H1 (cell line): ENCODE data around the gene ETV5. TPM values are rescaled to one million over a fixed set of nuclear protein-coding genes. Genes with fewer than 3 reads are reported as not detected.

ENCODE experiments used
- BCL11A ChIP-seq, 2 experiments: IDR thresholded peaks; one replicate each; pipeline ENCODE4 v1.6.1; 2011; ENCODE audit warnings: low read depth in 2 of 2, low read length in 2 of 2, mild to moderate bottlenecking in 2 of 2
- CHD1 ChIP-seq: IDR thresholded peaks from 2 replicates; pipeline ENCODE4 v1.6.1; 2012; ENCODE audit warnings: low read depth, low read length, improper control_type of control experiment
- CREB1 ChIP-seq: IDR thresholded peaks from 2 replicates; pipeline ENCODE4 v1.6.1; 2012; ENCODE audit warnings: inconsistent platforms
- EP300 ChIP-seq, 2 experiments: IDR thresholded peaks; 1 replicate in 1 of 2; 2 replicates in 1 of 2; pipeline ENCODE4 v1.6.1; 2011 to 2012; ENCODE audit warnings: low read depth in 2 of 2, low read length in 2 of 2, mild to moderate bottlenecking in 2 of 2, borderline replicate concordance in 1 of 2, inconsistent platforms in 1 of 2, moderate library complexity in 1 of 2
- EZH2 ChIP-seq: fragments of 200-600 bp; sonication (generic); IDR thresholded peaks from 2 replicates; pipeline ENCODE4 v1.7.1; 2012; ENCODE audit warnings: low read depth, mild to moderate bottlenecking, moderate library complexity, low read length, inconsistent platforms; ENCODE audit not compliant: severe bottlenecking
- MAFK ChIP-seq: IDR thresholded peaks from 2 replicates; pipeline ENCODE4 v1.6.1; 2012; ENCODE audit warnings: low read depth, mild to moderate bottlenecking, improper control_type of control experiment, low read length
- SIRT6 ChIP-seq: IDR thresholded peaks from one replicate; pipeline ENCODE4 v1.7.1; 2012; ENCODE audit warnings: low read length, inconsistent platforms
- YY1 ChIP-seq: IDR thresholded peaks from 2 replicates; pipeline ENCODE4 v1.6.1; 2011; ENCODE audit warnings: low read depth, mild to moderate bottlenecking, low read length
- polyA plus RNA-seq, 7 experiments: library from polyadenylated mRNA; depleted of rRNA in 3 of 7; stranded (reverse) in 5 of 7; unstranded in 2 of 7; fragments of >200 nt in 5 of 7; fragments of 200-250 nt in 2 of 7; gene quantifications; 1 replicate in 5 of 7; 2 replicates in 1 of 7; 4 replicates in 1 of 7; pipeline versions ENCODE4 v1.2.1 to v1.2.3, GENCODE V29; 2011 to 2013; ENCODE audit warnings: missing spikeins in 2 of 7, mixed read lengths in 2 of 7
- total RNA-seq: library from RNA; stranded (reverse); fragmentation: NEBNext Ultra II Directional; extraction: Animal tissue kit (Norgen Biotek cat#: 25700); gene quantifications from 2 replicates; pipeline ENCODE4 v1.2.1, GENCODE V29; 2021
- TF ChIP-seq, protein P1 (sequence below): fragments of 300-600 bp; sonication (generic); IDR thresholded peaks from 2 replicates; pipeline ENCODE4 v1.7.1; 2012; ENCODE audit warnings: low read length, moderate library complexity, mild to moderate bottlenecking, inconsistent platforms; ENCODE audit not compliant: insufficient replicate concordance
- TF ChIP-seq, protein P2 (sequence below), 3 experiments: IDR thresholded peaks; 1 replicate in 2 of 3; 2 replicates in 1 of 3; pipeline versions ENCODE4 v1.5.1 to v1.6.1; 2011; ENCODE audit warnings: low read length in 3 of 3, mild to moderate bottlenecking in 3 of 3, inconsistent platforms in 2 of 3, low read depth in 1 of 3, moderate library complexity in 1 of 3; ENCODE audit not compliant: insufficient read depth in 1 of 3; ENCODE audit errors: control extremely low read depth in 1 of 3

ETV5 gene
- total and polyA plus RNA-seq, 2 of the 8 experiments (the other 6 are each of a cell fraction or from before 2014, with no cell fraction given): 13.1 to 36.9 TPM

DNA sequence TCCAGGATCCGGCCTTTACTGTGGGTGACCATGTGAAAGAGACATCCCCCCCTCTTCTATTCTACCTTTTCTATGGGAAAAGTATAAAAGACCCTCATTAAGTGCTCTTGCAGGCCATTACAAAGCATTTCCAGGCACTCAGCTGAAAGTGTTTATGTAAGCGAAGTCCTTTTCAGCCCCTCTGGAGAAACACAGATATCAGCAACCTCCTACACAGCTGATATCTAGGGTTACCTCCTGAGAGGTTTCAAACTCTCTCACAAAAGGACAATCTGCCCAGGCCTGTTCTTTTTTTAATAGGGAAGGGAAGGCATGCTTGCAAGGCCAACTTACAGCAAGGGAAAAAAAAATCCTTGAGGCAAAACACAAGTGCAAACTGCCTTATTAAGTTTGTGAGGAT is 12.6 kb downstream of the ETV5 start (continued):
- TF ChIP-seq, protein P1, sequence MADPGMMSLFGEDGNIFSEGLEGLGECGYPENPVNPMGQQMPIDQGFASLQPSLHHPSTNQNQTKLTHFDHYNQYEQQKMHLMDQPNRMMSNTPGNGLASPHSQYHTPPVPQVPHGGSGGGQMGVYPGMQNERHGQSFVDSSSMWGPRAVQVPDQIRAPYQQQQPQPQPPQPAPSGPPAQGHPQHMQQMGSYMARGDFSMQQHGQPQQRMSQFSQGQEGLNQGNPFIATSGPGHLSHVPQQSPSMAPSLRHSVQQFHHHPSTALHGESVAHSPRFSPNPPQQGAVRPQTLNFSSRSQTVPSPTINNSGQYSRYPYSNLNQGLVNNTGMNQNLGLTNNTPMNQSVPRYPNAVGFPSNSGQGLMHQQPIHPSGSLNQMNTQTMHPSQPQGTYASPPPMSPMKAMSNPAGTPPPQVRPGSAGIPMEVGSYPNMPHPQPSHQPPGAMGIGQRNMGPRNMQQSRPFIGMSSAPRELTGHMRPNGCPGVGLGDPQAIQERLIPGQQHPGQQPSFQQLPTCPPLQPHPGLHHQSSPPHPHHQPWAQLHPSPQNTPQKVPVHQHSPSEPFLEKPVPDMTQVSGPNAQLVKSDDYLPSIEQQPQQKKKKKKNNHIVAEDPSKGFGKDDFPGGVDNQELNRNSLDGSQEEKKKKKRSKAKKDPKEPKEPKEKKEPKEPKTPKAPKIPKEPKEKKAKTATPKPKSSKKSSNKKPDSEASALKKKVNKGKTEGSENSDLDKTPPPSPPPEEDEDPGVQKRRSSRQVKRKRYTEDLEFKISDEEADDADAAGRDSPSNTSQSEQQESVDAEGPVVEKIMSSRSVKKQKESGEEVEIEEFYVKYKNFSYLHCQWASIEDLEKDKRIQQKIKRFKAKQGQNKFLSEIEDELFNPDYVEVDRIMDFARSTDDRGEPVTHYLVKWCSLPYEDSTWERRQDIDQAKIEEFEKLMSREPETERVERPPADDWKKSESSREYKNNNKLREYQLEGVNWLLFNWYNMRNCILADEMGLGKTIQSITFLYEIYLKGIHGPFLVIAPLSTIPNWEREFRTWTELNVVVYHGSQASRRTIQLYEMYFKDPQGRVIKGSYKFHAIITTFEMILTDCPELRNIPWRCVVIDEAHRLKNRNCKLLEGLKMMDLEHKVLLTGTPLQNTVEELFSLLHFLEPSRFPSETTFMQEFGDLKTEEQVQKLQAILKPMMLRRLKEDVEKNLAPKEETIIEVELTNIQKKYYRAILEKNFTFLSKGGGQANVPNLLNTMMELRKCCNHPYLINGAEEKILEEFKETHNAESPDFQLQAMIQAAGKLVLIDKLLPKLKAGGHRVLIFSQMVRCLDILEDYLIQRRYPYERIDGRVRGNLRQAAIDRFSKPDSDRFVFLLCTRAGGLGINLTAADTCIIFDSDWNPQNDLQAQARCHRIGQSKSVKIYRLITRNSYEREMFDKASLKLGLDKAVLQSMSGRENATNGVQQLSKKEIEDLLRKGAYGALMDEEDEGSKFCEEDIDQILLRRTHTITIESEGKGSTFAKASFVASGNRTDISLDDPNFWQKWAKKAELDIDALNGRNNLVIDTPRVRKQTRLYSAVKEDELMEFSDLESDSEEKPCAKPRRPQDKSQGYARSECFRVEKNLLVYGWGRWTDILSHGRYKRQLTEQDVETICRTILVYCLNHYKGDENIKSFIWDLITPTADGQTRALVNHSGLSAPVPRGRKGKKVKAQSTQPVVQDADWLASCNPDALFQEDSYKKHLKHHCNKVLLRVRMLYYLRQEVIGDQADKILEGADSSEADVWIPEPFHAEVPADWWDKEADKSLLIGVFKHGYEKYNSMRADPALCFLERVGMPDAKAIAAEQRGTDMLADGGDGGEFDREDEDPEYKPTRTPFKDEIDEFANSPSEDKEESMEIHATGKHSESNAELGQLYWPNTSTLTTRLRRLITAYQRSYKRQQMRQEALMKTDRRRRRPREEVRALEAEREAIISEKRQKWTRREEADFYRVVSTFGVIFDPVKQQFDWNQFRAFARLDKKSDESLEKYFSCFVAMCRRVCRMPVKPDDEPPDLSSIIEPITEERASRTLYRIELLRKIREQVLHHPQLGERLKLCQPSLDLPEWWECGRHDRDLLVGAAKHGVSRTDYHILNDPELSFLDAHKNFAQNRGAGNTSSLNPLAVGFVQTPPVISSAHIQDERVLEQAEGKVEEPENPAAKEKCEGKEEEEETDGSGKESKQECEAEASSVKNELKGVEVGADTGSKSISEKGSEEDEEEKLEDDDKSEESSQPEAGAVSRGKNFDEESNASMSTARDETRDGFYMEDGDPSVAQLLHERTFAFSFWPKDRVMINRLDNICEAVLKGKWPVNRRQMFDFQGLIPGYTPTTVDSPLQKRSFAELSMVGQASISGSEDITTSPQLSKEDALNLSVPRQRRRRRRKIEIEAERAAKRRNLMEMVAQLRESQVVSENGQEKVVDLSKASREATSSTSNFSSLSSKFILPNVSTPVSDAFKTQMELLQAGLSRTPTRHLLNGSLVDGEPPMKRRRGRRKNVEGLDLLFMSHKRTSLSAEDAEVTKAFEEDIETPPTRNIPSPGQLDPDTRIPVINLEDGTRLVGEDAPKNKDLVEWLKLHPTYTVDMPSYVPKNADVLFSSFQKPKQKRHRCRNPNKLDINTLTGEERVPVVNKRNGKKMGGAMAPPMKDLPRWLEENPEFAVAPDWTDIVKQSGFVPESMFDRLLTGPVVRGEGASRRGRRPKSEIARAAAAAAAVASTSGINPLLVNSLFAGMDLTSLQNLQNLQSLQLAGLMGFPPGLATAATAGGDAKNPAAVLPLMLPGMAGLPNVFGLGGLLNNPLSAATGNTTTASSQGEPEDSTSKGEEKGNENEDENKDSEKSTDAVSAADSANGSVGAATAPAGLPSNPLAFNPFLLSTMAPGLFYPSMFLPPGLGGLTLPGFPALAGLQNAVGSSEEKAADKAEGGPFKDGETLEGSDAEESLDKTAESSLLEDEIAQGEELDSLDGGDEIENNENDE: no peak
- TF ChIP-seq MAFK (no peak), EZH2 (no peak), YY1 (no peak), BCL11A (IDR thresholded peaks at IDR 0.05; ENCODE audit: low read depth in 2 of 2, low read length in 2 of 2) (no peak), CREB1 (no peak), CHD1 (no peak), SIRT6 (no peak), EP300 (IDR thresholded peaks at IDR 0.05; ENCODE audit: borderline replicate concordance in 1 of 2, low read depth in 2 of 2, low read length in 2 of 2) (no peak)
- TF ChIP-seq, protein P2, sequence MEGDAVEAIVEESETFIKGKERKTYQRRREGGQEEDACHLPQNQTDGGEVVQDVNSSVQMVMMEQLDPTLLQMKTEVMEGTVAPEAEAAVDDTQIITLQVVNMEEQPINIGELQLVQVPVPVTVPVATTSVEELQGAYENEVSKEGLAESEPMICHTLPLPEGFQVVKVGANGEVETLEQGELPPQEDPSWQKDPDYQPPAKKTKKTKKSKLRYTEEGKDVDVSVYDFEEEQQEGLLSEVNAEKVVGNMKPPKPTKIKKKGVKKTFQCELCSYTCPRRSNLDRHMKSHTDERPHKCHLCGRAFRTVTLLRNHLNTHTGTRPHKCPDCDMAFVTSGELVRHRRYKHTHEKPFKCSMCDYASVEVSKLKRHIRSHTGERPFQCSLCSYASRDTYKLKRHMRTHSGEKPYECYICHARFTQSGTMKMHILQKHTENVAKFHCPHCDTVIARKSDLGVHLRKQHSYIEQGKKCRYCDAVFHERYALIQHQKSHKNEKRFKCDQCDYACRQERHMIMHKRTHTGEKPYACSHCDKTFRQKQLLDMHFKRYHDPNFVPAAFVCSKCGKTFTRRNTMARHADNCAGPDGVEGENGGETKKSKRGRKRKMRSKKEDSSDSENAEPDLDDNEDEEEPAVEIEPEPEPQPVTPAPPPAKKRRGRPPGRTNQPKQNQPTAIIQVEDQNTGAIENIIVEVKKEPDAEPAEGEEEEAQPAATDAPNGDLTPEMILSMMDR (IDR thresholded peaks at IDR 0.05; ENCODE audit: control extremely low read depth in 1 of 3, insufficient read depth in 1 of 3, low read depth in 1 of 3, low read length in 3 of 3): no peak
